Tibial nerve (tissue), 4 donors: ENCODE data around the gene SFRP2.

ENCODE experiments used
- CTCF ChIP-seq, 5 experiments: fragments of 200-600 bp in 3 of 5; fragments of 450-650 bp in 2 of 5; sonication (generic) in 3 of 5; IDR thresholded peaks; one replicate each; pipeline ENCODE4 v1.5.1; 2016 to 2019; ENCODE audit warnings: antibody characterized with exemption in 5 of 5, mild to moderate bottlenecking in 3 of 5, moderate library complexity in 2 of 5
- EP300 ChIP-seq, 2 donors: sonication (generic); formaldehyde crosslinking; IDR thresholded peaks; one replicate each; pipeline ENCODE4 v1.6.1; 2017; ENCODE audit warnings: antibody characterized with exemption in 2 of 2, mild to moderate bottlenecking in 1 of 2
- POLR2A ChIP-seq, 2 donors: fragments of 450-650 bp; IDR thresholded peaks; one replicate each; pipeline ENCODE4 v1.6.1; 2017; ENCODE audit warnings: antibody characterized with exemption in 2 of 2, mild to moderate bottlenecking in 2 of 2, moderate library complexity in 2 of 2

- TF ChIP-seq CTCF (IDR thresholded peaks at IDR 0.05) (no peak), POLR2A (IDR thresholded peaks at IDR 0.05) (no peak), EP300 (IDR thresholded peaks at IDR 0.05) (no peak)
Observed at GRCh38 chr4:153745651-153746050, 43.2 kb downstream of the SFRP2 start.
